ENCODE data around the gene LONP2.
"Not testable (repeated sequence)": the region's sequence is repeated elsewhere in the genome, so short reads cannot be mapped to it uniquely, and the experiment has no call there.

LONP2 gene

DNA sequence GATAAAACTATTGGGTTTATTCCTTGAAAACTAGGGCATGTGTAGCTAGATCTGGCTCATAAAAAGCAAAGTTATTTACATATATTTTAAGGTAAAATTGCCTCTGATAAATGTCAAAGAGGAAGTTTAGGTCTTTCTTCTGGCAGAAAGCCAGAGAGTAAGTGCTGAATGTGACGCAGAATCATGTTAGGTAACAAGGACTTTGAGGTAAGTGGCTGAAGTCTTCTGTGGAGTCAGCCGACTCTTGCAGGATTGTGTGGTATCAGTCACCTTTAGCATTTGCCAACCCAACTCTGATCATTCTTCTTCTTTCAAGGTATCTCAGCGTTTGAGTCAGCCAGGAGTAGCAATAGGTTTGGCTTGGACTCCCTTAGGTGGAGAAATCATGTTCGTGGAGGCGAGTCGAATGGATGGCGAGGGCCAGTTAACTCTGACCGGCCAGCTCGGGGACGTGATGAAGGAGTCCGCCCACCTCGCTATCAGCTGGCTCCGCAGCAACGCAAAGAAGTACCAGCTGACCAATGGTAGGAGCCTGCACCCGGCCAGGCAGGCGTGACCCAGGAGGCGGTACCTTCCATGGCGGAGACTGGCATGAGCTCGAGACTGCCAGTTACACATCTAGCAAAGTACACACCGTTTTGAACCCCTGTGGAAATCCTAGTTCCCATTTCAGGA lies 103.2 kb downstream of the LONP2 start:
- DNase-seq = peak in 1 of 2 experiments; percentile 35

DNA sequence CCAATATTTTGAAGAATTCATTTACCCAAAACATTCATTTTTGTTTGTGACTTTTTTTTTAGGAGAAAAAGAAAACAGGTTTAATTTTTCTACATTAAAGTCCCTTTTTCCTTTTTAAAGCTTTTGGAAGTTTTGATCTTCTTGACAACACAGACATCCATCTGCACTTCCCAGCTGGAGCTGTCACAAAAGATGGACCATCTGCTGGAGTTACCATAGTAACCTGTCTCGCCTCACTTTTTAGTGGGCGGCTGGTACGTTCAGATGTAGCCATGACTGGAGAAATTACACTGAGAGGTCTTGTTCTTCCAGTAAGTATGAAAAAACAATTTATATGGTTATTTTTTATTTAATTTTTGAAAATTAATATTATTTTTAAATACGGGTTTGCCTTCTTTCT lies 103.9 kb downstream of the LONP2 start:
- DNase-seq = peak; percentile 25 to 53

DNA sequence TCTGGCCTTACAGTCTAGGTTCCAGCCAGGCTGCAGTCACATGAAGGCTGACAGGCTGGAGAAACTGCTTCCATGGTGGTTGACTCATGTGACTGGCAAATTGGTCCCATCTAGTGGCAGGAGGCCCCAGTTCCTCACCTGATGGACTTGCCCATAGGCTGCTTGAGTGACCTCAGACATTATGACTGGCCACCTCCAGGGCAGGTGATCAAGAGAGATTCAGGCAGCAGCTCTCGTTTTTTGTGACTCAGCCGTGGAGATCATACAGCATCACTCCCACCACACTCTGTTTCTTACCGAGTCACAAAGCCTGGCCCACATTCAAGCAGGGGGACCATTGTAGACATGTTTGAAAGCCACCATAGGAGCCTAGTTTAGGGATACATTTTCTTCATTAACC lies 106.6 kb downstream of the LONP2 start:
- DNase-seq = no peak

DNA sequence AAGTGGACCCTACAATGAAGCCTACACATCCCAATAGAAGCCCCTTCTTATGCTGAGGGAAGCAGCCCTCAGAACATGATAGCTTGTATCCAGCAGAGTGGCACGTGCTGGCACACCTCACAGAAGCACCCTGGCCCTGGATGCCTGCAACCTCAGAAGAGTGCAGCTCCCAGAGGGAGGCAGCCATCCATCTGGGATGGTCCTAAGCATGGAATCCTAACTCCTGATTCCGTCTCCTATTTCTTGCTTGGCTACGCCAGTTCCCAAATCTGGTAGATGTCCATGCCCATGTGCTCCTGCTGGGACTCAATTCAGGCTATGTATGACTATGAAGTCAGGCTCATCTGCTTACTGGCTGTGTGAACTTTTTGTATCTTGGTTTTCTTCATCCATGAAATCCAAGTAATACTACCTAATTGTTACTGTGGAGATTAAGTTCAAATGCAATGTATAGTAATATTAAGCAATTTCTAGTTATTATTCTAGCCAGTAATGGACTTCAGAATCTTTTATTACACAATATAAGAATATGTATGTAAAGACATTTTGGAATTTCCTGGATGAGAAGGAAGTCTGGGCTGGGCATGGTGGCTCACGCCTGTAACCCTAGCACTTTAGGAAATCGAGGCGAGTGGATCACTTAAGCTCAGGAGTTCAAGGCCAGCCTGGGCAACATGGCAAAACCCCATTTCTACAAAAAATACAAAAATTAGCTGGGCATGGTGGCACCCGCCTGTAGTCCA lies 108.7 kb downstream of the LONP2 start:
- DNase-seq = no peak

GRCh38 chr16:48353565-48354163 lies 109.6 kb downstream of the LONP2 start:
- DNase-seq = no peak

GRCh38 chr16:48354385-48354784 lies 110.3 kb downstream of the LONP2 start:
- DNase-seq = not testable (repeated sequence)

GRCh38 chr16:48354877-48355855 lies 111.1 kb downstream of the LONP2 start:
- no peak for DNase-seq

- no peak for DNase-seq
These were observed 112.7 kb downstream of the LONP2 start for GRCh38 chr16:48356633-48357376.

GRCh38 chr16:48358419-48358818 lies 114.3 kb downstream of the LONP2 start:
- DNase-seq = no peak

DNA sequence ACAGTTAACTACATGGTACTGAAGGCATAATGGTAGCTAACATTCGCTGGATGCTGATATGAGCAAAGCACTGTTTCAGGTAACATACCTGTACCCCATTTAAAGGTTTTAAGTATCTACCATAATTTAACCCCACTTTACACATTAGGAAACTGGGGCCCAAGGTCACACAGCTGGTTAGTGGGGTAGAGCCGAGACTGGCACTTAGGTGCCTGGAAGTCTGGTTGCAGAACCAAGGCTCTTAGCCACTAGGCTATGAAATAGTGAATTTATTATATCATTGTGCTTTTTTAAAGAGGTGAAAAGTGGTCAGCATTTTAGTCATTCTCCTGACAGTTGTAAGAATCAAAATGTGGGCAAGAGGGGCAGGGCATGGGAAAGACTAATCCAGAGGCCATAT lies 115.9 kb downstream of the LONP2 start:
- DNase-seq = no peak

GRCh38 chr16:48361012-48361411 lies 116.9 kb downstream of the LONP2 start:
- DNase-seq = no peak

- DNase-seq = no peak
These were observed 117.5 kb downstream of the LONP2 start for GRCh38 chr16:48361540-48362144.

- no peak for DNase-seq
These were observed 121.0 kb downstream of the LONP2 start for GRCh38 chr16:48365025-48365600.

DNA sequence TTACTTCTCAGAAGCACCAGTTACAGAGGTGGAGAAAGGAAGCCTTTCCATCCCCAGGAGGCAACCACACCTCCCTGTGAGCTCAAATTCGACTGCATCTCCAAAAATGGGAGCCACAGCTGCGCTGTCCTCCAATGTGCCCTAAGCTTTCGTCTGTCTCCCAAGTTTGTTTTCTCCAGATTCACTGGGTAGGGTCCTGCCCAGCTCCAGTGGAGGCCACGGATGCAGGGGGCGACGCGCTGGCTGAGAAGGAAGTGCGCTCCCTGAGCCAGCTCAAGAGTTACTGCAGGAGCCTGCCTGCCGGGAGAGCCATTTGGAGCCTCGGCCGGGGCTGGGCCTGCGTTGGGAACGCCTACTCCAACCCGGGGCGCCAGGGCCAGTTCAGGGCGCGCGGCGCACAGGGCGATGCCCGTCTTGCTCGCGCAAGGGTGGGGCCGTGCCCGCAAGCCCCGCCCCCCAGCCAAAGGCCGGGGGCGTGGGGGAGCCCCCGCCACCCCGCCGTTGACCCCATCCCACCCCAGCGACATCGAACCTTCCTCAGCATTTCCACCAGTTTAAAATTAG lies 121.6 kb downstream of the LONP2 start:
- peak in 1 of 2 experiments; percentile 42 for DNase-seq

- DNase-seq = no peak
These were observed 122.3 kb downstream of the LONP2 start for GRCh38 chr16:48366165-48367093.

DNA sequence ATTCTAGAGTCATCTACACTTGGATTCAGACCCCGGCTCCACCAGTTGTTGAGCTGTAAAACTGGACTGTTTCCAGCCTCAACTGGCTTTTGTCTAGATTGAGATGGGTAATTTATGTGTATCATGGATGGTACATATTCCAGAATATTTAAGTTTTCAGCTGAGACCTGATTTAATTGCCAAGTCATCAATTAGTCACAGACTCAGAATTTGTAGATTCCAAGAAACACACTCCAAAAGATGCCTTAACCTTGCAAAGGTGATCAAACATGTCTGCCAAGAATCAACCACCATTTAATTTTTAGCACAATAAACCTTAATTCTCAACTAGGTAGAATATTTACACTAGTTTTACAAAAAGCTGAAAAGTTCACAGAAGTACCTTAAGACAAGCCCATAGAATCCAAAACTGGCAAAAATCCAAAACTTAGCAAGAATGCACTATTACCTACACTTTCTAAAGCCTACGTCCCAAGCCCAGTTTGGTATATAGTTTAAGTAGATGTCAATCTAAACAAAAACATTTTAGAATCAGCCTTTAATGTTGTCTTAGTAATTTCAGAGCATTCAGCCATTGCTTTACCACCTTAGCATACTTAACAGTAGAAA lies 123.4 kb downstream of the LONP2 start:
- no peak for DNase-seq

GRCh38 chr16:48369765-48370164 lies 125.7 kb downstream of the LONP2 start:
- no peak for DNase-seq

DNA sequence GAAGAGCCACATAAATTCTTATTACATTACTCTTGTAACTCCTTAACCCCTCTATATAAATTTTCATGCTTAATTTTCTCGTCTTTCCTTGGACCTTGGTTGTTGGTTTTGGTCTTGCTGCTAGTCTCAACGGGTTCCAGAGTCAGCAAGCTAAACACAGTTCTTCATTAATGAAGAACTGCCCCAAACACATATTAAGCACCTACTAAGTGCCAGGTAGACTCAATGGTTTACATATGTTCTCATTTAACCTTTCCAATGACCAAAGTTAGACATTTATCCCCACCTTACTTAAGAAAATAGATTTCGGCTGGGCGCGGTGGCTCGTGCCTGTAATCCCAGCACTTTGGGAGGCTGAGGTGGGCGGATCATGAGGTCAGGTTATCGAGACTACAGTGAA lies 126.1 kb downstream of the LONP2 start:
- DNase-seq = no peak

GRCh38 chr16:48370668-48371392 lies 126.7 kb downstream of the LONP2 start:
- not testable (repeated sequence) for DNase-seq
